IPS-18a (cell line): ENCODE data around the gene CABP2.

Source experiments
- H3K27ac ChIP-seq: one replicate; pipeline ENCODE4 v1.5.1; 2013; ENCODE audit warnings: low read length
- H3K27me3 ChIP-seq: one replicate; pipeline ENCODE4 v1.6.1; 2013; ENCODE audit warnings: mild to moderate bottlenecking, low read length; ENCODE audit not compliant: control insufficient read depth, insufficient read depth
- H3K36me3 ChIP-seq: one replicate; pipeline ENCODE4 v1.6.1; 2013; ENCODE audit warnings: low read depth, low read length; ENCODE audit not compliant: control insufficient read depth
- H3K4me1 ChIP-seq: one replicate; pipeline ENCODE4 v1.6.1; 2013; ENCODE audit warnings: low read depth, low read length; ENCODE audit not compliant: control insufficient read depth
- H3K4me3 ChIP-seq: one replicate; pipeline ENCODE4 v1.5.1; 2013; ENCODE audit warnings: low read length
- H3K9ac ChIP-seq: one replicate; pipeline ENCODE4 v1.6.1; 2013; ENCODE audit warnings: mild to moderate bottlenecking, low read length, moderate library complexity
- H3K9me3 ChIP-seq: one replicate; pipeline ENCODE4 v1.6.1; 2013; ENCODE audit warnings: low read depth, low read length; ENCODE audit not compliant: control insufficient read depth

CABP2 gene

DNA sequence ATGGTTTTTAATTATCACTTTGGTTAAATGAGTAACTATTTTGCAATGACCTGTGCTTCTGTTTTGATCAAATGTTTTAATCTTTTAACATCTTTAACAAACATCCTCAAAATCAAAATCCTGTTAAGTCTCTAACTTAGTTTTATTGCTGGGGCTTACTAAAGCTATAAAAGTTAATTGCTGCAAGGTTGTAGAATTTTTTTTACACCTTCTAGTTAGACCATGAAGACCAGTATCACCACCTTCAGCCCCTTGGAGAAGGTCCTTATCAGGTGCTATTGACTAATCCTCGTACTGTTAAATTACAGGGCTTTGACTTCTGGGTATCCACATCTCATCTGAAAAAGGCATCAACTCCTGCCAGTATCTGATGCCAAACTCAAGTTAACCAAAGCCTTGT lies 12.3 kb upstream of the CABP2 start:
- Histone ChIP-seq H3K4me3 (no peak overlapping the region), H3K27ac (no peak overlapping the region), H3K9ac (no peak overlapping the region), H3K4me1 (no peaks in the 10 kb centered on the region), H3K9me3 (peaks cover 16% of the 10 kb centered on the region), H3K36me3 (no peaks in the 10 kb centered on the region), H3K27me3 (no peaks in the 10 kb centered on the region)

DNA sequence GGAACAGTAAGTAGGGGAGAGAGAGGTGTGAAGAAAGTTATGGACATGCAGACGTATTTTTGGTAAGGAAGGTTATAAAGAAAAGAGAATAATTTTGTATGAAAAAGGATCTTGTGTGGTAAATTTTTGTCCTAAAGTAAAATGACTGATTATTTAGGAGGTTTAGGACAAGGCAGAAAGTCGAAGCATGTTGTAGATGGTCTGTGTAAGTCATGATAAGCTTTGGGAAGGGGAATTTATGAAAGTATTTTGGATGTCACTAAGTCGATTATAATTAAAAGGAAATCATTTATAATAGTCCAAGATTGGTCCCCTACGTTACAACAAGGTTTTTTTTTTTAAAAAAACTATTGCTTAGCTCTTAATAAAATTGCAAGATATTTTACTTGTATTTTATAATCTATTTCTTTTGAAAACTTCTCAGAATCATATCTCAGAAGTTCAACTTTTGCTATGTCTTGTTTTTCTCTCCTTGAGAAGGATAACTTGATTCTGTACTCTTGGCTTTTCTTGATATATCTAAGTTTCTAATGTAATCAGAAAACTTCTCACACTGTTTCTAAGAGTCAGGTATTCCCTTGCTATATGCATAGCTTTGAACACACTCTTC lies 10.9 kb upstream of the CABP2 start:
- Histone ChIP-seq H3K9me3 (peaks cover 16% of the 10 kb centered on the region), H3K27ac (no peak overlapping the region), H3K9ac (no peak overlapping the region), H3K36me3 (no peaks in the 10 kb centered on the region), H3K27me3 (no peaks in the 10 kb centered on the region), H3K4me1 (no peaks in the 10 kb centered on the region), H3K4me3 (no peak overlapping the region)

DNA sequence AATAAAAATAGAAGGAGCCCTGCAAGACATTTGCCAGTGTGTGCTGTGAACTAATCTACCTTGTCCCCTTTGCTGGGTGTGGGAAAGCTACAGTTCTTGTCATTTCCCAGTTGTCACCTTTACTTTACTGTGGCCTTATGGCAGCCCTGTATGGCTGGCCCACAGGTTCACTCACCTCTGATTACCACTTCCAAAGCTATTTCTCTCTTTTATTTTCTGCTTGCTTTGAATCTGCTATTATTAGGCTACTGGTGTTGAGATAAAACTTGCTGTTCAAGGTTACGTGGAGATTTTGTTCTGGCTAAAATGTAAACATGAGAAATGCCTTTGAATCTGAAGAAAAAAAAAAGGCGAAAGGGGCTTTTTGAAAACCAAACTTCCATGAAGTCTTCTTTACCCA lies 9.6 kb upstream of the CABP2 start:
- H3K9ac ChIP-seq = no peak overlapping the region
- H3K4me3 ChIP-seq = no peak overlapping the region
- H3K27ac ChIP-seq = no peak overlapping the region
- peaks cover 16% of the 10 kb centered on the region for H3K9me3 ChIP-seq
- no peaks in the 10 kb centered on the region for H3K4me1 ChIP-seq
- no peaks in the 10 kb centered on the region for H3K36me3 ChIP-seq
- no peaks in the 10 kb centered on the region for H3K27me3 ChIP-seq

DNA sequence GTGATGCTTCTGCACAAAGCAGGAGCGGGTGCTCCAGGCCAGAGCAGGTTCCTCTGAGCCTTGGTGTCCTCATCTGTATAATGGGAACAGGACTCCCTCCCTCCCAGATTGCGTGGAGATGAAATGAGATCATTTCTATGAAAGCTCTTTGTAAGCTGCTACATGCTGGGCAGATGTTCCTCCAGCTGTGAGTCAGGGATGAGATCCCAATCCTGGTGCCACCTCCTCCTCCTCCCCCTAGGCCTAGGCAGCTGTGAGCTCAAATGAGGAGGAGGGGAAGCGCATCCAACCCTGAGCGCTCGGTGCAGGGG lies 7.0 kb upstream of the CABP2 start:
- Histone ChIP-seq H3K4me1 (no peaks in the 10 kb centered on the region), H3K9ac (no peak overlapping the region), H3K9me3 (peaks cover 16% of the 10 kb centered on the region), H3K4me3 (no peak overlapping the region), H3K27ac (no peak overlapping the region), H3K27me3 (no peaks in the 10 kb centered on the region), H3K36me3 (no peaks in the 10 kb centered on the region)

DNA sequence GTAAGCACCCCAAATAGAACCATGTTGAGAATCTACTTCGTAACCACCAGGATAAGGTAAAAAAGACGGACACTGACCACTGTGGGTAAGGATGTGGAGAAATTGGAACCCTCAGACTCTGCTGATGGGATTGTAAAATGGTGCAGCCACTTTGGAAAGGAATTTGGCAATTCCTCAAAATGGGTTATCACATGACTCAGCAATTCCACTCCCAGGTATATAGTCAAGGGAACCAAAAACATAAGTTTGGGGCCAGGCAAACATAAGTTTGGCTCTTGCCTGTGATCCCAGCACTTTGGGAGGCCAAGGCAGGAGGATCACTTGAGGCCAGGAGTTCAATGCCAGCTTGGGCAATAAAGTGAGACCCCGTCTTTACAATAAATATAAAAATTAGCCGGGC lies 5.1 kb upstream of the CABP2 start:
- no peak overlapping the region for H3K27ac ChIP-seq
- no peak overlapping the region for H3K9ac ChIP-seq
- no peaks in the 10 kb centered on the region for H3K27me3 ChIP-seq
- H3K9me3 ChIP-seq = peaks cover 4% of the 10 kb centered on the region
- no peak overlapping the region for H3K4me3 ChIP-seq
- no peaks in the 10 kb centered on the region for H3K4me1 ChIP-seq
- no peaks in the 10 kb centered on the region for H3K36me3 ChIP-seq

DNA sequence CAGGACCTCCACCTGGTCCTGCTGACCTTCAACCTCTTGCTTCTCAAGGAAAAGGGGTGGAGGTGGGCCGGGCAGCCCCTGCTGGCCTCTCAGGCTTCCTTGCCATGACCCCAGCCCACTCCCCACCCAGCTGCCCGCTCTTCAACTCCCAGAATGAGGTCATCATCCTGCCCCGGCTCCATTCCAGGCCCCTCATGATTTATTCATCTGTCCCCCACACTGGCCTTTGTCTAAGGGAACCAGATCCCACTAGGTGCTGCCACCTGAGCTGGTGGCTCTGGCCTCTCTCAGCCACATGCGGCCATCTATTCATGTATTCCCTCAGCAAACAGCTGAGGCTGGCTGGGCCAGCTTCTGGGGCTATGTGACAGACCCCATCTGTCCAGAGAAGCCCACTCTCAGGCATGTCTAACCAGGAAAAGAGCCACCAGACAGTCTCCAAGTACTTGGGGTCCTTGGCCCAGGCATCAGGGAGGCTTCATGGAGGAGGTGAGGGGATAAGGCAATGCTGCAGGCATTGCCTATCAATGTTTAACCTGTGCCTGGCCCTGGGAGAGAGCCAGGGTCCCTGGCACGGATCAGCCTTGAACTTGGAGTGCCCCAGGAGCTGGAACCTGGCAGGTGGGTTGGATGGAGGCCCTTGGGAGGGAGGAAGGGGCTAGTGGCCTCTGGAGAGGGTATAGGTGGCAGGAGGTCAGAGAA lies 2.2 kb upstream of the CABP2 start:
- H3K27ac ChIP-seq = no peak overlapping the region

DNA sequence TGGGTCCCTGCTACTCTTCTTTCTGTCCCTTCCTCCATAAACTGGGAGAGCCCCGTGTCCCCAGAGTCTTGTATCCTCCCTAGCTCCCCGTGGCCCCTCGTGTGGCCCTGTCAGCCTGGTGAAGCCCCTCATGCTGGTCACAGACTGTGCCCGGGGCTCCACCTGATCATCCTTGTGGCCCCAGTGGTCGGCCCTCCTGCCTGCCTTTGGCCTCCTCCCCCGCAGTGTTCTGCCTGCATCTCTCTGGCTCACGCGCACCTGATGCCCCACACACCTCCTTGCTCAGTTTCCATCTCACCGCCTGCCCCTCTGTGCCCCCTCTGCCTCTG lies 1.2 kb upstream of the CABP2 start:
- Histone ChIP-seq H3K9ac (no peak overlapping the region), H3K4me3 (no peak overlapping the region), H3K27me3 (no peaks in the 10 kb centered on the region), H3K27ac (no peak overlapping the region), H3K4me1 (no peaks in the 10 kb centered on the region), H3K9me3 (no peaks in the 10 kb centered on the region), H3K36me3 (no peaks in the 10 kb centered on the region)

More for the DNA sequence above, 2.2 kb upstream of the CABP2 start:
- Histone ChIP-seq H3K36me3 (no peaks in the 10 kb centered on the region), H3K27me3 (no peaks in the 10 kb centered on the region), H3K4me3 (no peak overlapping the region), H3K4me1 (no peaks in the 10 kb centered on the region), H3K9ac (no peak overlapping the region), H3K9me3 (no peaks in the 10 kb centered on the region)

DNA sequence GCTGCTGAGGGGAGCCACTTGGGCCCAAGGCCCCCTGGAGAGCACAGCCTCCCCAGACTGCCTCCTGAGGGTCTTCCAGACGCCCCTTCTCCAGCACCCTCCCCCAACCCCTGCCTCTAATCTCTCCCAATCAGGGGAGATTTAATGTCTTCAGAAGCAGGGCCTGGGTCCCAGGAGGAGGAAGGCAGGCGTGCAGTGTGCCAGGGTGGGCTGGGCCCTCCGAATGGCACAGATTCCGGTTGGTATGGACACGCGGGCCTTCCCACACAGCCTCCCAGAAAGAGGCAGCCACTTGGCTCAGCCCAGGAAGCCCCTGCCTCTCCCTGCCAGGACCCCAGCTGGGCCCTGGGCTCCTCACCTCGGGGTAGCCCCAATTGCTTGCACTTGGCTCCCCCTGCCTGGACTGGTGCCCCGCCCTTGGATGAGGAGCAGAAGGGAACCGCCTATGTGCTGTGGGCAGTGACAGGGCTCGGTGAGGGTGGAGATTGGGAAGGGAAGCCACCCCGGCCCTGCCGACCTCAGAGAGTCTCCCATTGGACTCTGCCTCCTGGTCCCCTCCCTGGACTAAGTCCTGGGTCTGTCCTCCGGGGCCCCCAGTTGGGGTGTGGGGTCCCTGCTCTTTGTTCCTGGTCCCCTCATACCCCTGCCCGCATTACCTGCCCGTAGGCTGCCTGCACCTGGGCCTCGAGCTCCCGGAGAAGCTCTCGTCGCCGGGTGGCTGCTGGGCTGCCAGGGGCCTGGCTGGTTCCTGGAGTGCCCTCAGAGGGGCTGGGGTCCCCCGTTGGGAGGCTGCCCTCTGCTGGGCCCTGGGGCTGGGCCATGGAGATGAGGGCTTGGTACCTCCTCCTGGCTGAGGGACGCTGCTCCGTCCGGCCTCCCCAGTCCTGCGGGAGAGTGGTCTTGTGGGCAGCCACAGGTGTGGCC lies 572 bp upstream of the CABP2 start:
- H3K4me3 ChIP-seq = no peak overlapping the region
- H3K27ac ChIP-seq = no peak overlapping the region
- H3K9ac ChIP-seq = no peak overlapping the region
- no peaks in the 10 kb centered on the region for H3K36me3 ChIP-seq
- H3K4me1 ChIP-seq = no peaks in the 10 kb centered on the region
- H3K9me3 ChIP-seq = no peaks in the 10 kb centered on the region
- no peaks in the 10 kb centered on the region for H3K27me3 ChIP-seq

DNA sequence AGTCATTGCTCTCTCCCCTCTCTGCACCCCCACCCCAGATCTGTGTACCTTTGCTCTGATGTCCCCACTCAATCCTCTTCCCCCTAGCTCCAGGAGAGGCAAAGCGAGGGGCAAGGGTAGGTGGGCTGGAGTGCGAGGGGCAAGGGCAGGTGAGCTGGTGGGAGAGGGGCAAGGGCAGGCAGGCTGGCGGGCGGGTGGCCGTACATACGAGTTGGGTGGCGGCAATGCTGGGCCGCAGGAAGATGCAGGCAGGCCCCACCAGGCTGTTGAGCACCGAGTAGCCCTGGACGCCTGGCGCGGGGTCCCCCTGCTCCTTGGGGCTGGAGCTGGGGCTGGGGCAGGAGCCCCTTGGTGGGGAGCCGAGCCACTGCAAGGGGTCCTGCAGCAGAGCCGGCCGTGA lies 908 bp downstream of the CABP2 start:
- no peak overlapping the region for H3K27ac ChIP-seq
- no peak overlapping the region for H3K4me3 ChIP-seq
- H3K9me3 ChIP-seq = no peaks in the 10 kb centered on the region
- no peaks in the 10 kb centered on the region for H3K36me3 ChIP-seq
- no peaks in the 10 kb centered on the region for H3K27me3 ChIP-seq
- H3K9ac ChIP-seq = no peak overlapping the region
- no peaks in the 10 kb centered on the region for H3K4me1 ChIP-seq

DNA sequence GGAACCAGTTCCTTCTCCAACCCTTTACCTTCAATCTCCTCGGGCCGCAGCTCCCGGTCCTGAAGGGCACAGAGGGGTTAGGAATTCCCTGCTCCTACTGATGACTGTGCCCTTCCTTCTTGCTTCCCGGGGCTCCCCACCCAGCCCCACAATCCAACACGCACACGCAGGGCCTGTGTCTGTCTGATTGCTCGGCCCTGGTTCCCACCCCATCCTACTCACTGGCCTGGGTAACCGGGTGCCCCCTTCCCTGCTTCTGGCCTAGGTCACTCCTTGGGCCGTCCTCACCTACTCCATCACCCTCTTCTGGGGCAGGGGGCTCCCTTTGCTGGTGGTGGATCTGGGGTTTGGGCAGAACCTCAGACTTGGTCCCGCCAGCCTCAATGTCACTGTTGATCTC lies 1.3 kb downstream of the CABP2 start:
- no peak overlapping the region for H3K27ac ChIP-seq

DNA sequence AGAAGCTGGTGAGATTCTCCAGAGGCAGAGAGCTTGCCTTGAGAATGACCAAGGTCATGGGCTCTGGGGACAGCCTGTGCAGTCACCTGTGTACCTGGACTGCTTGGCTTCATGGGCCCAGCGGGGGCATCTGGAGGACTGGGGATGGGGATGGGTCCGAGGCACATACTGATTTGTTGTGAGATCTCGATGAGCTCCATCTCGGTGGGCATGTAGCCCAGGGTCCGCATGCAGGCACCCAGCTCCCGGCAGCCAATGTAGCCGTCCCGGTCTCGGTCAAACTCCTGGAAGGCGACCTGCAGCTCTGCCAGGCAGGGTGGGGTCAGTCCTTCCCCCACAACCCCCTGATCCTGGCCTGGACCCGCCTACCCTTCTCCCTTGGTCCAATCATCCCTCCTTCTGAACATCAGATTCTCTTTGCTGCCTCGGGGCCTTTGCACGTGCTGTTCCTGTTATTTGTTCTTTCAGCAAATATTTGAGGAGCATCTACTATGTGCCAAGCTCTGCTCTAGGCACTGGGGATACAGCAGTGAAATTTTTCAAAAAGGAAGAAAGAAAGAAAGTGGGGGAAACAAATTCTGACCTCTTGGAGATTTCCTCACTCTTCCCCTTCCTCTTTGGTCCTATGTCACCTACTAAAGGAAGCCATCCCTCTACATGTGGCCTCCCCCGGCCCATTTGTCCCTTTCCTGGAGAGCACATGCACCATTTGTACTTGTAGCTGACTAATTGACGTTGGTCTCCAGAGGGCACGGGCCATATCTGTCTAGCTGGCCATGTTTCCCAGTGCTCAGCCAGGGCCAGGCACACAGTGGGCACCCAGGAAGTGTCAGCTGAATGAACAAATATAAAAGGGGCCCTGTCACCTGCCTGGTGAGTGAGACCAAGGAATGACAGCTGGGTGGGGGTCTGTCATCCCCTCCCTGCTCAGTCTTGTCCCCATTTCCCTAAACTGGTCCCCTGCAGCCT lies 2.1 kb downstream of the CABP2 start:
- Histone ChIP-seq H3K4me1 (no peaks in the 10 kb centered on the region), H3K27me3 (no peaks in the 10 kb centered on the region), H3K9ac (no peak overlapping the region), H3K27ac (no peak overlapping the region), H3K4me3 (no peak overlapping the region), H3K9me3 (no peaks in the 10 kb centered on the region), H3K36me3 (no peaks in the 10 kb centered on the region)

More for the DNA sequence above, 1.3 kb downstream of the CABP2 start:
- no peaks in the 10 kb centered on the region for H3K36me3 ChIP-seq
- no peaks in the 10 kb centered on the region for H3K27me3 ChIP-seq
- H3K9ac ChIP-seq = no peak overlapping the region
- no peak overlapping the region for H3K4me3 ChIP-seq
- H3K4me1 ChIP-seq = no peaks in the 10 kb centered on the region
- H3K9me3 ChIP-seq = no peaks in the 10 kb centered on the region
